ENCODE measurements around the gene COMMD4. TPM values are rescaled to one million over a fixed set of nuclear protein-coding genes. Genes with fewer than 3 reads are reported as not detected.
"Not testable (repeated sequence)": the region's sequence is repeated elsewhere in the genome, so short reads cannot be mapped to it uniquely, and the experiment has no call there.

COMMD4 gene
- total RNA-seq: 53.0 TPM

- DNase-seq (ENCODE audit: low spot score): peak; percentile 95
These were observed at the start of gene COMMD4 for GRCh38 chr15:75335705-75336355. Gene COMMD4, plus strand, starts transcription at chr15:75336063. Its CDS starts 27 bp downstream, at chr15:75336090.

- DNase-seq (ENCODE audit: low spot score): not testable (repeated sequence)
These were observed 42.2 kb upstream of the COMMD4 start for GRCh38 chr15:75293660-75294059.

- DNase-seq (ENCODE audit: low spot score): not testable (repeated sequence)
These were observed 37.1 kb upstream of the COMMD4 start for GRCh38 chr15:75298541-75299310.

- peak; percentile 60 for DNase-seq (ENCODE audit: low spot score)
These were observed 36.6 kb upstream of the COMMD4 start for GRCh38 chr15:75299311-75299688.

GRCh38 chr15:75300026-75300425 lies 35.8 kb upstream of the COMMD4 start:
- DNase-seq (ENCODE audit: low spot score): not testable (repeated sequence)

- no peak for DNase-seq (ENCODE audit: low spot score)
These were observed 33.5 kb upstream of the COMMD4 start for GRCh38 chr15:75302318-75302717.

GRCh38 chr15:75302753-75303152 lies 33.1 kb upstream of the COMMD4 start:
- DNase-seq (ENCODE audit: low spot score): not testable (repeated sequence)

- DNase-seq (ENCODE audit: low spot score): no peak
These were observed 29.7 kb upstream of the COMMD4 start for GRCh38 chr15:75306188-75306587.

- peak; percentile 64 for DNase-seq (ENCODE audit: low spot score)
These were observed 28.0 kb upstream of the COMMD4 start for GRCh38 chr15:75307778-75308390.

- no peak for DNase-seq (ENCODE audit: low spot score)
These were observed 26.2 kb upstream of the COMMD4 start for GRCh38 chr15:75309711-75310110.

GRCh38 chr15:75312548-75312947 lies 23.3 kb upstream of the COMMD4 start:
- DNase-seq (ENCODE audit: low spot score): not testable (repeated sequence)

GRCh38 chr15:75313116-75313845 lies 22.6 kb upstream of the COMMD4 start:
- no peak for DNase-seq (ENCODE audit: low spot score)

- no peak for DNase-seq (ENCODE audit: low spot score)
These were observed 21.1 kb upstream of the COMMD4 start for GRCh38 chr15:75314552-75315290.

GRCh38 chr15:75319231-75319897 lies 16.5 kb upstream of the COMMD4 start:
- not testable (repeated sequence) for DNase-seq (ENCODE audit: low spot score)

- no peak for DNase-seq (ENCODE audit: low spot score)
These were observed 14.2 kb upstream of the COMMD4 start for GRCh38 chr15:75321711-75322110.

- DNase-seq (ENCODE audit: low spot score): no peak
These were observed 9.9 kb upstream of the COMMD4 start for GRCh38 chr15:75325922-75326321.

GRCh38 chr15:75327005-75327404 lies 8.9 kb upstream of the COMMD4 start:
- no peak for DNase-seq (ENCODE audit: low spot score)

GRCh38 chr15:75327491-75327890 lies 8.4 kb upstream of the COMMD4 start:
- no peak for DNase-seq (ENCODE audit: low spot score)

GRCh38 chr15:75328493-75329314 lies 7.2 kb upstream of the COMMD4 start:
- DNase-seq (ENCODE audit: low spot score): no peak

GRCh38 chr15:75329571-75329970 lies 6.3 kb upstream of the COMMD4 start:
- no peak for DNase-seq (ENCODE audit: low spot score)

Data from ureter (tissue), 1 donor.